Measurements from ENCODE around the gene CDPF1.
"Not testable (repeated sequence)": the region's sequence is repeated elsewhere in the genome, so short reads cannot be mapped to it uniquely, and the experiment has no call there.

The CDPF1 gene

DNA sequence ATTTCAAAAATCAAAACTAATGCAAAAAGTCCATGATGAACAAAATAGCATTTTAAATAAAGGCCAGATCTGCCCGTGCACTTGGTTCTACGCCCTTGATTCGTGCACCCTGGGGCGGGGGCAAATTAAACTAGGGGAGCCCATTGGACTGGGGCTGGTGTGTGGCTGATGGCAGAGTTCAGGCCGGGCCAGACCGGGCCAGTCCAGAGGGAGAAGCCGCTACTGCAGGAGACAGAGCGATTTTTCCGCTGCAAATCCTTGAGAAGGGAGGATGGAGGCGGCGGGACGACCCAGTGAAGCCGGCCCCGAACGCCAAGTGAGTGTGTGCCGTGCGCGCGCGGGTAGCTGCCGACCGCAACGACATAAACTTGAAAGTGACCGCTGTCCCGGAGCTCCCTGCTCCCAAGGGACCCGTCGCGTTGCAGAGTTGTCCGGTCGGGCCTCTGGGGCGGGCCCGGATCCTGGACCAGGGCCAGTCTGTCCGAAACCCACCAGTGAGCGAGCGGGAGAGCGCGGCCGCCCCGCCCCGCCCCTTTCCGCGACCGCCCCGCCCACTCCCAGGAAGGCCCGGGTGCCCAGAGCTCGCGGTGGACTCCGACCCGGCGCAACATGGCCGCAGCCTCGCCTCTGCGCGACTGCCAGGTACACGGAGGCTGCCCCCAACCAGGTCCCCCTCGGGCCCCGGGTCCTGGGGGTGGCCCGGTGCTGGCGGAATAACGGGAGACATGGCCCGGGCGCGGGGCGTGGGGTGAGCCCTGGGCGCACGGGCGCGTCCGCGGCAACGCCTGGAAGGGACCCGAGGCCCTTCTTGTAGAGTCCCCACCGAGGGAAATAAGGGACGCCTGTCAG, 17.6 kb upstream of the CDPF1 start, which contains the start of gene TTC38:
Gene TTC38 (plus strand): TSS at position 578 of the 849 bp plus-strand sequence. CDS start 32 bp downstream, at position 610.
- H3K27ac ChIP-seq (ENCODE audit: low read depth, low read length), result no peak within 1 kb of the TSS
- no peaks in the 10 kb centered on the region for H3K4me1 ChIP-seq (ENCODE audit: control insufficient read depth, insufficient read depth, low read length)
- peaks cover 22% of the 10 kb centered on the region for H3K27me3 ChIP-seq (ENCODE audit: control insufficient read depth, insufficient read depth, low read length)
- peak within 1 kb of the TSS; percentile 61 for H3K9ac ChIP-seq (ENCODE audit: low read length)
- H3K4me3 ChIP-seq (ENCODE audit: low read depth, low read length), result peak within 1 kb of the TSS; percentile 92
- H3K36me3 ChIP-seq (ENCODE audit: control insufficient read depth, insufficient read depth, low read length), result peaks cover 6% of the 10 kb centered on the region; the same call in 1 of the 2 replicates
- peaks cover 23% of the 10 kb centered on the region for H3K9me3 ChIP-seq (ENCODE audit: control insufficient read depth, insufficient read depth, low read depth, low read length)

DNA sequence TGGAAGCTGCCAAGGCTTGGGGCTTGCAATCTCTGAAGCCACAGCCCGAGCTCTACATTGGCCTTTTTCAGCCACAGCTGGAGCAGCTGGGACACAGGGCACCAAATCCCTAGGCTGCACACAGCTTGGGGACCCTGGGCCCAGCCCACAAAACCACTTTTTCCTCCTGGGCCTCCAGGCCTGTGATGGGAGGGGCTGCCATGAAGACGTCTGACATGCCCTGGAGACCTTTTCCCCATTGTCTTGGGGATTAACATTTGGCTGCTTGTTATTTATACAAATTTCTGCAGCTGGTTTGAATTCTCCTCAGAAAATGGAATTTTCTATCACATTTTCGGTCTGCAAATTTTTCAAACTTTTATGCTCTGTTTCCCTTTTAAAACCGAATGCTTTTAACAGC, 15.5 kb upstream of the CDPF1 start:
- not testable (repeated sequence) for H3K4me1 ChIP-seq (ENCODE audit: control insufficient read depth, insufficient read depth, low read length); H3K9ac ChIP-seq (ENCODE audit: low read length); H3K4me3 ChIP-seq (ENCODE audit: low read depth, low read length); H3K36me3 ChIP-seq (ENCODE audit: control insufficient read depth, insufficient read depth, low read length); H3K27ac ChIP-seq (ENCODE audit: low read depth, low read length)
- peaks cover 30% of the 10 kb centered on the region for H3K9me3 ChIP-seq (ENCODE audit: control insufficient read depth, insufficient read depth, low read depth, low read length)
- H3K27me3 ChIP-seq (ENCODE audit: control insufficient read depth, insufficient read depth, low read length), result peaks cover 42% of the 10 kb centered on the region

DNA sequence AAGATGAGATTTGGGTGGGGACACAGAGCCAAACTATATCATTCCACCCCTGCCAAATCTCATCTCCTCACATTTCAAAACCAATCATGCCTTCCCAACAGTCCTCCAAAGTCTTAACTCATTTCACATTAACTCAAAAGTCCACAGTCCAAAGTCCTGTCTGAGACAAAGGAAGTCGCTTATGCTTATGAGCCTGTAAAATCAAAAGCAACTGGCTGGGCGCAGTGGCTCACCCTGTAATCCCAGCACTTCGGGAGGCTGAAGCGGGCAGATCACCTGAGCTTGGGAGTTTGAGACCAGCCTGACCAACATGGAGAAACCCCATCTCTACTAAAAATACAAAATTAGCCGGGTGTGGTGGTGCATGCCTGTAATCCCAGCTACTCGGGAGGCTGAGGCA, 14.4 kb upstream of the CDPF1 start:
- Histone ChIP-seq H3K9me3 (ENCODE audit: control insufficient read depth, insufficient read depth, low read depth, low read length) (peaks cover 30% of the 10 kb centered on the region), H3K27me3 (ENCODE audit: control insufficient read depth, insufficient read depth, low read length) (peaks cover 54% of the 10 kb centered on the region)
- not testable (repeated sequence) for H3K9ac ChIP-seq (ENCODE audit: low read length); H3K27ac ChIP-seq (ENCODE audit: low read depth, low read length); H3K4me1 ChIP-seq (ENCODE audit: control insufficient read depth, insufficient read depth, low read length); H3K36me3 ChIP-seq (ENCODE audit: control insufficient read depth, insufficient read depth, low read length); H3K4me3 ChIP-seq (ENCODE audit: low read depth, low read length)

DNA sequence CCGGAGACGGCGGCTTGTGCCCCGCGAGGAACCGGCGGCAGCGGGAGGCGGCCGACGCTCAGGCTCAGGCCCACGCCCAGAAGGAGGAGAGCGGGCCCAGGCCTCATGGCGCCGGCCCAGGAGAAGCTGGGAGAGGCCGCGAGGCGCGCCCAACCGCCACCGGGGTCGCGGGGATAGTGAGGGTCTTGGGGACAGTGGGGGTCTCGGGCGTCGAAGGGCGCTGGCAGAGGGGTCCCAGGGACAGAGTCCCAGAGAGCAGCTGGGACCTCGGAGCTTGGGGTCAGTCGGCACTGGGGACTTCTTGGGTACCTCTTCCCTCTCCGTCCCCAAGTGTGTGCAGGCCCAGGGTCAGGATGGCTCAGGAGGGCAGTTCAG, 13.1 kb upstream of the CDPF1 start, which contains the start of gene PKDREJ:
Gene PKDREJ (minus strand): TSS at position 128 of the 375 bp plus-strand sequence. CDS start 21 bp downstream, at position 107.
- peaks cover 39% of the 10 kb centered on the region for H3K9me3 ChIP-seq (ENCODE audit: control insufficient read depth, insufficient read depth, low read depth, low read length)

DNA sequence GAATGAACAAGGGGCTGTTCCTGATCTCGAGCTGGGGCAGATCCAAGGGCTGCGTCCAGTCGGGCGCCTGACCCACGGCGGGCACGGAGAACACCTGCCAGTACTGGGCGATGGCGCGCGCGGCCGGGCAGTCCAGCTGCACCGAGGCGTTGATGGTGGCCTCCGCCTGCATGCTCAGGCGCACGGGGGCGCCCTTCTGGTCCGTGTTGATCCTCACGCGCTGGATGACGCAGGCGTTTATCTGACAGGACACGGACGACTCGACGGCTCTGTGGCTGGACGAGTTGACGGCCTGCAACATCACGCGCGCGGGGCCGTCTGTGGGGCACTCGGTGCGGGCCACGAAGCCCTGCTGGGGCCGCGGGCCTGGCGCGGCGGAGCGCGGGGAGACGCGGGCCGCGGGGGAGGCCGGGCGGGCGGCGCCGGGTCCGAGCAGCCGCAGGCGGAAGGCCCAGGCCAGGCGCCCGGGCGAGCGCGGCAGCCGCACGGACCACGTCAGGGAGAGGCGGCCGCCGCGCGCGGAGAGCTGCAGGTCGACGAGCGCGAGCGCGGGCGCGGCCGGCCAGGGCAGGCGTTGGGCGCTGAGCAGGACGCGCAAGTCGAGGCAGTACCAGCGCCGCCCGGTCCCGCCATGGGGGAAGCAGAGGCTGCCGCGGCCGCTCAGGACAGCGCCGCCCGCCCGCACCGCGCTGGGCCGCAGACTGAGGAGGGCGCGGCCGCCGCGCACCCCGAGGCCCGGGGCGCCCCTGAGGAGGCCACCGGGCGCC, 12.5 kb upstream of the CDPF1 start:
- Histone ChIP-seq H3K9me3 (ENCODE audit: control insufficient read depth, insufficient read depth, low read depth, low read length) (peaks cover 39% of the 10 kb centered on the region), H3K4me3 (ENCODE audit: low read depth, low read length) (peak overlapping the region; percentile 38; the same call in 1 of the 2 replicates), H3K36me3 (ENCODE audit: control insufficient read depth, insufficient read depth, low read length) (no peaks in the 10 kb centered on the region), H3K9ac (ENCODE audit: low read length) (no peak overlapping the region), H3K27ac (ENCODE audit: low read depth, low read length) (no peak overlapping the region), H3K27me3 (ENCODE audit: control insufficient read depth, insufficient read depth, low read length) (peaks cover 71% of the 10 kb centered on the region), H3K4me1 (ENCODE audit: control insufficient read depth, insufficient read depth, low read length) (no peaks in the 10 kb centered on the region)

More for the DNA sequence above, 13.1 kb upstream of the CDPF1 start, which contains the start of gene PKDREJ:
- no peak within 1 kb of the TSS for H3K9ac ChIP-seq (ENCODE audit: low read length)
- H3K27ac ChIP-seq (ENCODE audit: low read depth, low read length), result no peak within 1 kb of the TSS
- peak within 1 kb of the TSS; percentile 38; the same call in 1 of the 2 replicates for H3K4me3 ChIP-seq (ENCODE audit: low read depth, low read length)
- peaks cover 67% of the 10 kb centered on the region for H3K27me3 ChIP-seq (ENCODE audit: control insufficient read depth, insufficient read depth, low read length)
- H3K36me3 ChIP-seq (ENCODE audit: control insufficient read depth, insufficient read depth, low read length), result no peaks in the 10 kb centered on the region
- H3K4me1 ChIP-seq (ENCODE audit: control insufficient read depth, insufficient read depth, low read length), result no peaks in the 10 kb centered on the region

DNA sequence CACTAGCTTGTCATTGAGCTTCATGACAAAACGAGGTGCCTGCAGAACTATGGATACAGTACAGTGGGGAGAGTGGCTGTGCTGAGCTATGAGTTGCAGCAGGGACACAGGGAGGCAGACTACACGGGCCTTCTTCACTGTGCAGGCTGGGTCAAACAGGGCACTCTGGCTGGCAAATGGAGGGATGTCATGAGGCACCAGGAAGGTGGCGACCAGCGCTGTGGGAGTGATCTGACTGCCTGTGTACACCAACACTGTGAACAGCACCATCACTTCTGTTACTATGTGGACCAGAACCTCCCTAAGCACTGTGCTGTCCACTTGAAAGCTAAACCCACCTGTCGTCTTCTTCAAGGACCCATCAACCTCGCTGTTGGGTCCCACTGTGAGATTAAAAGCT, 9.9 kb upstream of the CDPF1 start:
- H3K9ac ChIP-seq (ENCODE audit: low read length), result no peak overlapping the region
- H3K9me3 ChIP-seq (ENCODE audit: control insufficient read depth, insufficient read depth, low read depth, low read length), result peaks cover 27% of the 10 kb centered on the region
- H3K4me3 ChIP-seq (ENCODE audit: low read depth, low read length), result no peak overlapping the region
- peaks cover 65% of the 10 kb centered on the region for H3K27me3 ChIP-seq (ENCODE audit: control insufficient read depth, insufficient read depth, low read length)
- no peak overlapping the region for H3K27ac ChIP-seq (ENCODE audit: low read depth, low read length)
- H3K36me3 ChIP-seq (ENCODE audit: control insufficient read depth, insufficient read depth, low read length), result no peaks in the 10 kb centered on the region
- H3K4me1 ChIP-seq (ENCODE audit: control insufficient read depth, insufficient read depth, low read length), result no peaks in the 10 kb centered on the region

DNA sequence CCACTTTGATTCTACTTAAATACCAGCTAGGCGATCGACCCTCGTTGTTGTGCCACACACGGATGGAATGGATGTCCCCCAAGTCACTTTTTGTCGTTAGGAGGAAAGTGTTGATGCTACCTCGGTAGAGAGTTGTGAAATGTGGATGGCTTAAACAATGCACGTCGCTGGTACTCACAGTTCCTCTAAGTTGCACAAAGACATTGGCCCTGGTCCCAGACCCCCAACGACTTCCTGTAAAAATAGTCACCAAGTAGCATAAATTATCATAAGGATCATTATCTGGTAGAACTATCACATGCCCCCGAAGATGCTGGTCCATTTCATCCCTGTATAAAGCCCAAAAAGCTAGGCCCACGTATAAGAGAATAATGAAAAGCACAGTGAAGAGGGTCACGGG, 9.3 kb upstream of the CDPF1 start:
- H3K9ac ChIP-seq (ENCODE audit: low read length), result no peak overlapping the region

DNA sequence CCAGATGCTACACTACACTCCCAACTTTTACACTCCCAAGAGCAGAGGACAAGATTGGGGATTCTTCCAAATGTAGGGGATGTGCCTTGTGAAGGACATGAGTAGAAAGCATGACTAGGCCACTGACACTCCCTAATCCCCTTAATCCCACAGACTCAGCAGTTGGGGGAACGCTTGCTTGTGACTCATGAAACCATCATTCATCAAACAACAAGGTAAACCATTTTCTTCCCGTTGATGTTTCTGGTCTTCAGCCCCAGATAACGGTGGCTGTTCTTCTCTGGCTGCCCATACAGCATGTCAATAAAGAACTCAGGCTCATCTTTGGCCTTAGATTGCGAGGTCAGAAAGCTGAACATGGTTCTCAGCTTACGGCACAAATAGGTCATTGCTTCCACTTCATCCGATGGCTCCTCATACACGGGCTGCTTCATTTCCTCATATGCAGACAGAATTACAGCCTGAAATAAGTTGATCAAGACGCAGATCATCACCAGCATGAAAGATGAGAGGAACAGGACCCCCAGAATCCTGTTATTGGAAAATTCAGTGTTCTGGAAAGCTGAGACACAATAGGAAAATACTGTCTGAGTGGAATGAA, 6.4 kb upstream of the CDPF1 start:
- Histone ChIP-seq H3K4me3 (ENCODE audit: low read depth, low read length) (no peak overlapping the region), H3K27ac (ENCODE audit: low read depth, low read length) (no peak overlapping the region), H3K4me1 (ENCODE audit: control insufficient read depth, insufficient read depth, low read length) (peaks cover 1% of the 10 kb centered on the region; the same call in 1 of the 2 replicates), H3K9me3 (ENCODE audit: control insufficient read depth, insufficient read depth, low read depth, low read length) (peaks cover 10% of the 10 kb centered on the region), H3K36me3 (ENCODE audit: control insufficient read depth, insufficient read depth, low read length) (no peaks in the 10 kb centered on the region), H3K9ac (ENCODE audit: low read length) (no peak overlapping the region), H3K27me3 (ENCODE audit: control insufficient read depth, insufficient read depth, low read length) (peaks cover 38% of the 10 kb centered on the region)

More for the DNA sequence above, 9.3 kb upstream of the CDPF1 start:
- H3K27me3 ChIP-seq (ENCODE audit: control insufficient read depth, insufficient read depth, low read length), result peaks cover 63% of the 10 kb centered on the region
- no peak overlapping the region for H3K4me3 ChIP-seq (ENCODE audit: low read depth, low read length)
- no peaks in the 10 kb centered on the region for H3K4me1 ChIP-seq (ENCODE audit: control insufficient read depth, insufficient read depth, low read length)
- no peaks in the 10 kb centered on the region for H3K36me3 ChIP-seq (ENCODE audit: control insufficient read depth, insufficient read depth, low read length)
- no peak overlapping the region for H3K27ac ChIP-seq (ENCODE audit: low read depth, low read length)
- H3K9me3 ChIP-seq (ENCODE audit: control insufficient read depth, insufficient read depth, low read depth, low read length), result peaks cover 25% of the 10 kb centered on the region

DNA sequence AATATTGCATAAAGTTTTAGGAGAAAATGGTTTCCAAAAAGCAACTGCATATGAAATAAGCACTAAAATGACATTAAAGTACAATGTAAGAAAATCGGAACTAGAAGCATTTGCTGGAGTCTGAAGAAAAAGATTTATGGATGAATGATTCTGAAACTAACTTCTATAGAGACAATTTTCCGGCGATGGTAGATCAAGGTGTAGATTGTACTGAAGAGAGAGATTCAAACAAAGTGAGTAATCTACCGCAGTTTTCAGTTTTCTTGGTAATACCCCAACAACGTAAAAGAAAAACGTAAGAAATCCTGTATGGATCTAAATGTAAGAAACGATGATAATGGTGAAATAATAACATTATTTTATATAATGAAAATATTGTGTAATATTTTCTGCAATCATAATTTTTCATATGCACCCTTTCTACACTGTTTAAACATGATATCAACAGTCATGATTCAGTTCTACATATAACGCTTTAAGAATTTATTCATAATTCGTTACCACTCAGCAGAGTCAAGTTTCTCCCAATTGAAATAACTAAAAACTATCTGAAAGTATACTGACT, 1.8 kb upstream of the CDPF1 start:
- Histone ChIP-seq H3K4me3 (ENCODE audit: low read depth, low read length) (no peak overlapping the region), H3K27ac (ENCODE audit: low read depth, low read length) (no peak overlapping the region), H3K36me3 (ENCODE audit: control insufficient read depth, insufficient read depth, low read length) (no peaks in the 10 kb centered on the region), H3K9me3 (ENCODE audit: control insufficient read depth, insufficient read depth, low read depth, low read length) (no peaks in the 10 kb centered on the region), H3K4me1 (ENCODE audit: control insufficient read depth, insufficient read depth, low read length) (peaks cover 7% of the 10 kb centered on the region), H3K27me3 (ENCODE audit: control insufficient read depth, insufficient read depth, low read length) (peaks cover 7% of the 10 kb centered on the region), H3K9ac (ENCODE audit: low read length) (no peak overlapping the region)

DNA sequence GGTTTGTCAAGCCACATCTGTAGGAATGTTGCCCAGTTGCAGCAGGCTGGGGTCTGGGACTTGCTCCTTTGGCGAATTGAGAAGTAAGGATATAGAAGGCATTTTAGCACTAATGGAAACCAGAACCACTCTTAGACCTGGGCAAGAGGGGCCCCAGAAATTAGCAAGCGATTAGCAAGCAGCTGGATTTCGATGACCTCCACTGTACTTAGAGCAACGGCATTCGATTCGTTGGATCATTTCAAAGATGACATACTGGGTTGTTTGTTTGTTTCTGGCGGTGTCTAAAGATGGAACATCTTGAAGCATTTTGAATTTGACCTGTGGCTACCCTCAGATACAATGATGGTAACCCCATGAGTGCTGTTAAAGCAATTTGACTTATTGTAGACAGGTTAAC, 1.2 kb upstream of the CDPF1 start:
- Histone ChIP-seq H3K9ac (ENCODE audit: low read length) (peak overlapping the region; percentile 25), H3K27me3 (ENCODE audit: control insufficient read depth, insufficient read depth, low read length) (peaks cover 7% of the 10 kb centered on the region), H3K9me3 (ENCODE audit: control insufficient read depth, insufficient read depth, low read depth, low read length) (no peaks in the 10 kb centered on the region), H3K27ac (ENCODE audit: low read depth, low read length) (no peak overlapping the region), H3K4me3 (ENCODE audit: low read depth, low read length) (peak overlapping the region; percentile 91), H3K36me3 (ENCODE audit: control insufficient read depth, insufficient read depth, low read length) (peaks cover 3% of the 10 kb centered on the region; the same call in 1 of the 2 replicates), H3K4me1 (ENCODE audit: control insufficient read depth, insufficient read depth, low read length) (peaks cover 7% of the 10 kb centered on the region)
